Right lobe of liver (tissue), 4 donors: Measurements from ENCODE around the gene TSHR.

Experiments
- POLR2A ChIP-seq: fragments of 450-650 bp; IDR thresholded peaks from one replicate; pipeline ENCODE4 v1.6.1; 2017; ENCODE audit warnings: antibody characterized with exemption, mild to moderate bottlenecking
- TF ChIP-seq, protein P1 (sequence below), 4 donors: fragments of 200-600 bp in 3 of 4; fragments of 450-650 bp in 1 of 4; IDR thresholded peaks; one replicate each; pipeline versions ENCODE4 v1.5.1 to v1.8.0; 2016 to 2022; ENCODE audit warnings: antibody characterized with exemption in 4 of 4, mild to moderate bottlenecking in 2 of 4
- donor health status: DM: no; HTN: no; CAD: no.
- donor health status: DM: no; HTN: no; CAD: no.
- donor health status: DM: no; HTN: yes; CAD: no.

DNA sequence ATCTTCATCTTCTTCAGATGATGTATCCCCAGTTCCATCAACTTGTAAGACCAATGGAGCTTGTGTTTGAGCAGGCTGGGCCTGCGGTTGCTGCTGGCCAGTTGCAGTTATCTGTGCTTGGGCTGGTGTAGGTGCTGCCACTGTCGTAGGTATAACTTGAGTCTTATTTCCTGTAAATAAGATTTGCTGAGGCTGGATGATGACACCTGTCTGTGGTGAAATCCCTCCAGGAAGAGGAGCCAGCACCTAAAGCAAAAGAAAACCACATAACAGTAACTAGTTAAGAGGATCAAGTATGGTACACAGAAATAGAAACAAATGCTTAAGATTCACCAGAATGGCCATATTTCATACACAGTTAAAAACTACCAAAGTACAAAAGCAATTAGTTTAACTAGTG is 237.2 kb downstream of the TSHR start:
- TF ChIP-seq, protein P1, sequence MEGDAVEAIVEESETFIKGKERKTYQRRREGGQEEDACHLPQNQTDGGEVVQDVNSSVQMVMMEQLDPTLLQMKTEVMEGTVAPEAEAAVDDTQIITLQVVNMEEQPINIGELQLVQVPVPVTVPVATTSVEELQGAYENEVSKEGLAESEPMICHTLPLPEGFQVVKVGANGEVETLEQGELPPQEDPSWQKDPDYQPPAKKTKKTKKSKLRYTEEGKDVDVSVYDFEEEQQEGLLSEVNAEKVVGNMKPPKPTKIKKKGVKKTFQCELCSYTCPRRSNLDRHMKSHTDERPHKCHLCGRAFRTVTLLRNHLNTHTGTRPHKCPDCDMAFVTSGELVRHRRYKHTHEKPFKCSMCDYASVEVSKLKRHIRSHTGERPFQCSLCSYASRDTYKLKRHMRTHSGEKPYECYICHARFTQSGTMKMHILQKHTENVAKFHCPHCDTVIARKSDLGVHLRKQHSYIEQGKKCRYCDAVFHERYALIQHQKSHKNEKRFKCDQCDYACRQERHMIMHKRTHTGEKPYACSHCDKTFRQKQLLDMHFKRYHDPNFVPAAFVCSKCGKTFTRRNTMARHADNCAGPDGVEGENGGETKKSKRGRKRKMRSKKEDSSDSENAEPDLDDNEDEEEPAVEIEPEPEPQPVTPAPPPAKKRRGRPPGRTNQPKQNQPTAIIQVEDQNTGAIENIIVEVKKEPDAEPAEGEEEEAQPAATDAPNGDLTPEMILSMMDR (IDR thresholded peaks at IDR 0.05): no peak
- TF ChIP-seq POLR2A: no peak
